Astrocyte (in vitro differentiated cells and primary cell): Measurements from ENCODE around the gene MROH8.

ENCODE experiments used
- CTCF ChIP-seq: IDR thresholded peaks from 2 replicates; pipeline ENCODE4 v1.5.1; 2011; ENCODE audit warnings: low read depth, mild to moderate bottlenecking, inconsistent platforms, low read length, moderate library complexity; ENCODE audit not compliant: insufficient read depth
- EZH2 ChIP-seq: IDR thresholded peaks from 2 replicates; pipeline ENCODE4 v1.6.1; 2012; ENCODE audit warnings: mild to moderate bottlenecking, low read length, inconsistent platforms; ENCODE audit not compliant: insufficient read depth

- TF ChIP-seq CTCF: no peak
- TF ChIP-seq EZH2: no peak
Observed at GRCh38 chr20:37220731-37221130, 41.4 kb upstream of the MROH8 start.
